SK-N-MC (cell line): ENCODE measurements around the gene GH1.

Experiments
- EZH2 ChIP-seq: fragments of 200-600 bp; sonication (generic); IDR thresholded peaks from one replicate; pipeline ENCODE4 v1.6.1; 2017; ENCODE audit warnings: antibody characterized with exemption
- POLR2AphosphoS5 ChIP-seq: IDR thresholded peaks from 2 replicates; pipeline ENCODE4 v1.6.1; 2012; ENCODE audit warnings: mild to moderate bottlenecking, low read depth, low read length, borderline replicate concordance

- TF ChIP-seq POLR2AphosphoS5 (no peak), EZH2 (no peak)
Observed at GRCh38 chr17:63934183-63935112, 15.8 kb upstream of the GH1 start.
